Testis (tissue), 3 donors: Measurements from ENCODE around the gene FAU. TPM values are rescaled to one million over a fixed set of nuclear protein-coding genes. Genes with fewer than 3 reads are reported as not detected.

ENCODE experiments used
- DNase-seq: peaks from one replicate; pipeline ENCODE4 v3.0.0-alpha.2; 2019
- H3K27ac ChIP-seq, 2 donors: fragments of 200-600 bp; sonication (generic); one replicate each; pipeline ENCODE4 v1.5.1; 2019
- H3K27me3 ChIP-seq: fragments of 200-600 bp; sonication (generic); one replicate; pipeline ENCODE4 v1.5.1; 2019
- H3K36me3 ChIP-seq: fragments of 200-600 bp; sonication (generic); one replicate; pipeline ENCODE4 v1.5.1; 2017; ENCODE audit warnings: low read depth; ENCODE audit errors: missing control alignments
- H3K4me1 ChIP-seq: fragments of 200-600 bp; sonication (generic); one replicate; pipeline ENCODE4 v1.5.1; 2019
- H3K4me3 ChIP-seq, 2 donors: fragments of 200-600 bp; sonication (generic); one replicate each; pipeline ENCODE4 v1.5.1; 2017 to 2019
- H3K9me3 ChIP-seq: fragments of 200-600 bp; sonication (generic); one replicate; pipeline ENCODE4 v1.5.1; 2017
- POLR2A ChIP-seq: fragments of 450-650 bp; IDR thresholded peaks from one replicate; pipeline ENCODE4 v1.6.1; 2017; ENCODE audit warnings: antibody characterized with exemption, mild to moderate bottlenecking, moderate library complexity
- WGBS, 2 donors: methylation state at CpG; one replicate each; pipeline ENCODE4 v1.1.5; 2018; 5-methylcytosine and 5-hydroxymethylcytosine counted together
- intact Hi-C: fragments of 100-400 bp; cut with DNase I; formaldehyde crosslinking; loops from one replicate; pipeline ENCODE4 v1.15.1; 2023; ENCODE audit warnings: low total_unique reads
- polyA plus RNA-seq: library from polyadenylated mRNA; stranded (reverse); fragments of 350-450 nt; fragmentation: Illumina TruSeq; extraction: RNeasy Lipid Tissue Mini Kit (QIAGEN cat#74804); gene quantifications from one replicate; pipeline ENCODE4 v1.2.3, GENCODE V29; 2014; ENCODE audit warnings: low read depth, low replicate concordance; ENCODE audit not compliant: insufficient read depth
- total RNA-seq, 2 donors: library from RNA; depleted of rRNA; stranded (reverse); fragments of >200 nt; gene quantifications; one replicate each; pipeline ENCODE4 v1.2.3, GENCODE V29; 2016
- TF ChIP-seq, protein P1 (sequence below), 3 experiments: fragments of 450-650 bp in 2 of 3; fragments of 200-600 bp in 1 of 3; sonication (generic) in 1 of 3; IDR thresholded peaks; one replicate each; pipeline ENCODE4 v1.5.1; 2016 to 2019; ENCODE audit warnings: antibody characterized with exemption in 3 of 3, mild to moderate bottlenecking in 2 of 3, moderate library complexity in 1 of 3

Gene FAU
- total and polyA plus RNA-seq, 3 donors from 2014 or later = 441 to 761 (median 583) TPM

DNA sequence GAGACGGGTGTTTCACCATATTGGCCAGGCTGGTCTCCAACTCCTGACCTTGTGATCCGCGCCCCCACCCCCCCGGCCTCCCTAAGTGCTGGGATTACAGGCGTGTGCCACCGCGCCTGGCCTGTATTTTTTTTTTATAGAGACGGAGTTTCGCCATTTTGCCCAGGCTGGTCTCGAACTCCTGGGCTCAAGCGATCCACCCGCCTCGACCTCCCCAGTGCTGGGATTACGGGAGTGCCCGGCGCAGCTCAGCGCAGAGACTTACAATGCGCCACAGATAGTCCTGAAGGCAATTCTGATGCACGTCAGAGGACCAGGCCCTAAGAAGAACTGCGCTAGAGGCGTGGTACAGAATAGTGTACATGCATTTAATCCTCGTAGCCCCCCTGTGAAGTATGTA lies 26.5 kb downstream of the FAU start:
- no peak for TF ChIP-seq POLR2A
- TF ChIP-seq, protein P1, sequence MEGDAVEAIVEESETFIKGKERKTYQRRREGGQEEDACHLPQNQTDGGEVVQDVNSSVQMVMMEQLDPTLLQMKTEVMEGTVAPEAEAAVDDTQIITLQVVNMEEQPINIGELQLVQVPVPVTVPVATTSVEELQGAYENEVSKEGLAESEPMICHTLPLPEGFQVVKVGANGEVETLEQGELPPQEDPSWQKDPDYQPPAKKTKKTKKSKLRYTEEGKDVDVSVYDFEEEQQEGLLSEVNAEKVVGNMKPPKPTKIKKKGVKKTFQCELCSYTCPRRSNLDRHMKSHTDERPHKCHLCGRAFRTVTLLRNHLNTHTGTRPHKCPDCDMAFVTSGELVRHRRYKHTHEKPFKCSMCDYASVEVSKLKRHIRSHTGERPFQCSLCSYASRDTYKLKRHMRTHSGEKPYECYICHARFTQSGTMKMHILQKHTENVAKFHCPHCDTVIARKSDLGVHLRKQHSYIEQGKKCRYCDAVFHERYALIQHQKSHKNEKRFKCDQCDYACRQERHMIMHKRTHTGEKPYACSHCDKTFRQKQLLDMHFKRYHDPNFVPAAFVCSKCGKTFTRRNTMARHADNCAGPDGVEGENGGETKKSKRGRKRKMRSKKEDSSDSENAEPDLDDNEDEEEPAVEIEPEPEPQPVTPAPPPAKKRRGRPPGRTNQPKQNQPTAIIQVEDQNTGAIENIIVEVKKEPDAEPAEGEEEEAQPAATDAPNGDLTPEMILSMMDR (IDR thresholded peaks at IDR 0.05) = no peak
- H3K4me3 ChIP-seq = peak overlapping the region; percentile 69 to 99
- no peaks in the 10 kb centered on the region for H3K27me3 ChIP-seq
- intact Hi-C loops = no loop called here
- H3K27ac ChIP-seq = no peak overlapping the region
- DNase-seq = no peak
- no peaks in the 10 kb centered on the region for H3K36me3 ChIP-seq
- WGBS, 2 donors = 45 to 55% methylated on average over 20 to 22 of the region's 22 CpGs
- no peaks in the 10 kb centered on the region for H3K9me3 ChIP-seq
- peaks cover 9% of the 10 kb centered on the region for H3K4me1 ChIP-seq

DNA sequence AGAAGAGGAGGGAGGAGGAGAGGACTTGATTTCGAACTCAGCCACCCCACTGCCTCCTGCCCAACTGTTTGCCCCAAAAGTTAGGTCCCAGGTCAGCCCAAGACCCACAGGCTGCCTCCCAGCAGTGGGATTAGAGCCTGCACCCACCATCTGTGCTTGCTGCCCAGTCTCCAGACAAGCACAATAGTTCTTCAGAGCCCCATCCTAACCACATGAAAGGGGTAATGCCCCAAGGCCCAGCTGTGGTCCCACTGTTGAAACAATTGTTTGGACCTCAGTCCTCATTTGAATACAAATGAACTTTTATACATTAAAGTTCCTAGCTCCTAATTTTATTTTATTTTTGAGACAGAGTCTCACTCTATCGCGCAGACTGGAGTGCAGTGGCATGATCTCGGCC lies 31.3 kb downstream of the FAU start:
- H3K4me3 ChIP-seq = no peak overlapping the region
- DNase-seq = no peak
- WGBS, 2 donors = 94 to 96% methylated on average over 4 of the region's 4 CpGs
- H3K9me3 ChIP-seq = no peaks in the 10 kb centered on the region
- TF ChIP-seq, protein P1 (IDR thresholded peaks at IDR 0.05) = no peak
- TF ChIP-seq POLR2A = no peak
- peaks cover 2% of the 10 kb centered on the region for H3K4me1 ChIP-seq
- H3K27ac ChIP-seq = no peak overlapping the region
- H3K36me3 ChIP-seq = no peaks in the 10 kb centered on the region
- intact Hi-C loops = no loop called here
- no peaks in the 10 kb centered on the region for H3K27me3 ChIP-seq

DNA sequence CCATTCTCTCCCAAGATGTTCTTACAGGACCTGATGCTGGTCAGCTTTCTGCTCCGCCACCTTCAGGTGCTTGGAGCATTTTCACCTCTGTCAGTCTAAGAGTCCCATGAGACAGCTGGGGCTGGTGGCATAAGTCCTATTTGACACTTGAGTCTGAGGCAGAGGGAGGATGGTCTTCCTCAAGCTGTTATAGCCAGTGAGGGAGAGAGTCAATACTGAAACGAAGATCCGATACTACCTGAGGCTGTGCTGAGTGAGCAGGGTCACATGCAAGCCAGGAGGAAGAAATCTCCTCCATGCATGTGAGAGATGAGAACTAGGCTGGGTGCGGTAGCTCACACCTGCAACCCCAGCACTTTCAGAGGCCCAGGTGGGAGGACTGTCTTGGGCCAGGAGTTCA lies 32.3 kb downstream of the FAU start:
- H3K36me3 ChIP-seq = no peaks in the 10 kb centered on the region
- 88 to 90% methylated on average over 3 to 4 of the region's 4 CpGs for WGBS, 2 donors
- intact Hi-C loops = no loop called here

DNA sequence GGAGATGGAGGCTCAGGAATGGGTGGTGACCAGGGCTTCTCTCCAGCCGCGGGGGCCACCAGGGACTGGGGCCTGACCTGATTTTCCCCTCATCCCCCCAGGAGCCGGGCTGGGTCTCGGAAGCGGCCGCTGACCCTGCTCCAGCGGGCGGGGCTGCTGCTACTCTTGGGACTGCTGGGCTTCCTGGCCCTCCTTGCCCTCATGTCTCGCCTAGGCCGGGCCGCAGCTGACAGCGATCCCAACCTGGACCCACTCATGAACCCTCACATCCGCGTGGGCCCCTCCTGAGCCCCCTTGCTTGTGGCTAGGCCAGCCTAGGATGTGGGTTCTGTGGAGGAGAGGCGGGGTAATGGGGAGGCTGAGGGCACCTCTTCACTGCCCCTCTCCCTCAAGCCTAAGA lies 34.1 kb downstream of the FAU start:
- no peak for DNase-seq
- H3K9me3 ChIP-seq = no peaks in the 10 kb centered on the region
- no peaks in the 10 kb centered on the region for H3K27me3 ChIP-seq
- TF ChIP-seq, protein P1 (IDR thresholded peaks at IDR 0.05) = no peak
- no peak for TF ChIP-seq POLR2A
- H3K4me1 ChIP-seq = peaks cover 14% of the 10 kb centered on the region
- H3K4me3 ChIP-seq = no peak overlapping the region
- H3K27ac ChIP-seq = no peak overlapping the region
- no peaks in the 10 kb centered on the region for H3K36me3 ChIP-seq
- 90 to 94% methylated on average over 11 to 12 of the region's 15 CpGs for WGBS, 2 donors
- intact Hi-C loops = no loop called here

More for the DNA sequence above, 32.3 kb downstream of the FAU start:
- TF ChIP-seq POLR2A = no peak
- TF ChIP-seq, protein P1 (IDR thresholded peaks at IDR 0.05) = no peak
- H3K27ac ChIP-seq = no peak overlapping the region
- no peak overlapping the region for H3K4me3 ChIP-seq
- no peaks in the 10 kb centered on the region for H3K27me3 ChIP-seq
- H3K9me3 ChIP-seq = no peaks in the 10 kb centered on the region
- DNase-seq = no peak
- H3K4me1 ChIP-seq = peaks cover 12% of the 10 kb centered on the region

DNA sequence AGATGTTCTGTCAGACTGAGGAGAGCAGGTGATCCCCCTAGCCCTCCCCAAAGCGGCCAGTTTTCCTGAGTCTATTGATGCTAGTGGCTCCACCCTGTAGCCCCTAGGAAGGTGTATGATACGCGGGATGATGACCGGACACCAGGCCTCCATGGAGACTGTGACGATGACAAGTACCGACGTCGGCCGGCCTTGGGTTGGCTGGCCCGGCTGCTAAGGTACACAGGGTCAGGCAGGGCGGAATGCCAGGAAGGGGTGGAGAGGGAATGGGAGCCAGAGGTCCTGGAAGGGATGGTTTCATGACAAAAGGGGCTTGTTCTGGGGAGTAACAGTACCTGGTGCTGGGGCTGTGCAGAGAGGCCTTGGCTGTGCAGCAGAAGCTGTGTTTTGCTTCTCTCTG lies 34.7 kb downstream of the FAU start:
- DNase-seq = no peak
- Histone ChIP-seq H3K9me3 (no peaks in the 10 kb centered on the region), H3K27ac (no peak overlapping the region), H3K36me3 (no peaks in the 10 kb centered on the region), H3K4me1 (peaks cover 14% of the 10 kb centered on the region), H3K4me3 (no peak overlapping the region), H3K27me3 (no peaks in the 10 kb centered on the region)
- intact Hi-C loops = no loop called here
- WGBS, 2 donors = 84 to 85% methylated on average over 11 of the region's 11 CpGs
- TF ChIP-seq POLR2A = no peak
- TF ChIP-seq, protein P1 (IDR thresholded peaks at IDR 0.05) = no peak
